ENCODE data around the gene BOD1L1.

DNA sequence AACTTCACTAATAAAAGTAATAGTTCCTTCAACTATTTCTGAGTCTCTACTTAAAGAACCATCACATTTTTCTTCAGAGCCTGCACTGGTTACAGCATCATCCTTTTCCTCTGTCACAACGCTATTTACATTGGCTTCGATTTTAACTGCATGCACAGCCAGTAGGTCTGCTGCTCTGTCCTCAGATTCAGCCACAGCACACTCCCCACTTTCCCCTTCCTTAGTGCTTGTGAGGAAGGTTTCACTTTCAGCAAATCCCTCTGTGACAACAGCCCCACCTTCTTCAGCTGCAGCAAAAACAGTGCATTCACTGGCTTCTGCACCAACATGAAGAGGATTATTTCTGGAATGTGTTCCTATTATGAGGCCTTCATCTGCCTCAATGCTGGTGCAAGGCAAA lies 25.7 kb downstream of the BOD1L1 start:
- TF ChIP-seq POLR2AphosphoS5 (IDR thresholded peaks at IDR 0.05; ENCODE audit: low read depth, low read length) (no peak), FOXP2 (optimal IDR thresholded peaks at IDR 0.05; ENCODE audit: borderline replicate concordance, extremely low read depth, extremely low read length, insufficient read depth) (no peak), TAF1 (IDR thresholded peaks at IDR 0.05; ENCODE audit: borderline replicate concordance, insufficient read depth, low read length) (no peak), REST (IDR thresholded peaks at IDR 0.05; ENCODE audit: insufficient read depth in 1 of 2, low read depth in 2 of 2, low read length in 2 of 2) (no peak), SIN3A (IDR thresholded peaks at IDR 0.05; ENCODE audit: borderline replicate concordance, insufficient read depth, low read length) (no peak)
